ENCODE data around the gene BRD2. TPM values are rescaled to one million over a fixed set of nuclear protein-coding genes. Genes with fewer than 3 reads are reported as not detected.

Gene BRD2
- total RNA-seq, 1 experiment from 2014 or later, result 223 TPM

DNA sequence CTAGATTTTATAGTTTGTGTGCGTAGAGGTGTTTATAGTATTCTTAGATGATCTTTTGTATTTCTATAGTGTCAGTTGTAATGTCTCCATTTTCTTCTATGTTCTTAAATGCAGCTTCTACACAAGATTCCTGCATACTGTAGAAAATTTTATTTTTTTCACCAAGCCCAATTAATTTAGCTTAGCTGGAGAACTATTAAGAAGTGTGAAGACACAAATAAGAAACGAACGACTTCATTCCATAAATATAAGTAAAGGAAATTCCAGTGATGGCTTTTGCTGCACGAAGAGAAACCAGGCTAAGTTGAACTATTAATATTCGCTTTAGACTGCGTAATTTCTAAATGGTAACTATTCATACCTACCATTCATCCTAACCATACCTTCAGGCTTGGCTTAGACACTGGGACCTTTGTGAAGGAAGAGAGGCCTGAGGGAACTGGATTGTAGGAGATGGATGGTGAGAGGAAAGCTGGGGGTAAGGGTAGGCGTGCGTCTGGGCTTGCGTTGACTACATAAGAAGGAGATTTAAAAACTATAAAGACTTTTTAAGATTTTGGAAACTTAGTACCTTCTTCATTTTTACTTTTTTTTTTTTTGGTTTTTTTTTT lies 25.1 kb downstream of the BRD2 start:
- DNase-seq (ENCODE audit: low read depth), result no peak

DNA sequence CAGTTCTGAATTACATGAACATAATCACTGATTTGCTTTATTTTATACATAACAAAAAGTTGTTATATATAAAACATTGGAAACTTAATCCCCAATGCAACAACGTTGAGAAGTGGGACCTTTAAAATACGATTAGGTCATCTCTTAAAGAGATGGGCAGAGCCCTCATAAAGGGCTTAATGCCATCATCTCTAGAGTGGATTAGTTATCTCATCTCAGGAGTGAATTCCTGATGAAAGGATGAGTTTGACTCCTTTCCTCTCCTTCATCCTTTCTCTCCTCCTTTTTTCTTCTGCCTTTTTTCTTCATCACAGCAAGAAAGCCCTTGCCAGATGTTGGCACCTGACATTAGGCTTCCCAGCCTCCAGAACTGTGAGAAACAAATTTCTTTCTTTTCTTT lies 27.1 kb downstream of the BRD2 start:
- no peak for DNase-seq (ENCODE audit: low read depth)

DNA sequence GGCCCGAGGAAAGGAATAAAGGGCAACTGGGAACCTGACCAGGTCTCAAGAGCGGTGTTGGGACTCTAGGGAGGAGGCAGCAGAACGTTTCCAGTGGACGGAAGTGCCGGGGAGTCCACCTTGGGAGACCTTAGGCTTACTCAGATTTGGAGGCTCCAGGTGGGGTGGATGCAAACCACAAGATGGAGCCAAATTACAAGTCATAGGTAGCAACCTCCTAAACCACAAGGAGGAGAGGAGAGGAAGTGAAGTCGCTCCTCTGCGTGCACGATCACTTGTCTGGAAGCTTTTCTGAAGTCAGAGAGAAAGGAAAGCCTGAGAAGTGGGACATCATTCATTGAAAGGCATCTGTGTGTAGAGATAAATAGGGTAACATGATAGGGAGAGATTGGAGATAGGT lies 31.7 kb downstream of the BRD2 start:
- peak; percentile 44 for DNase-seq (ENCODE audit: low read depth)

DNA sequence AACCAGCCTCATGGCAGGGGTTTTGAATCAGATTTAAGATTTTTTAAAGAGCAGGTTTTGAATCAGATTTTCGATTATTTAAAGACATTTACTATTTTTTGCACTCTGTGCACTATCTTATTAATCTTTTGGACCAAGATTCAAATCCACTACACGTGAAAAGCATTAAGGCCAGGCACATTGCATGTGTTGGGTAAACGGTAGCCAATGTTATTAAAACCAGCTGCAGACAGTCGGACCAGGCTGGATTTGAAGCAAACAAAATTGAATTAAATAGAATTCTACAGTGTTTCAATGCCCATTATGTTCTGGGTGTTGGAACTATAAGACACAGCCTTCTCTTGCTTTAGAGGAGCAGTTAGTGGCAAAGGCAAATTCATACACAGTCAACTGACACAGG lies 33.3 kb downstream of the BRD2 start:
- DNase-seq (ENCODE audit: low read depth), result no peak

DNA sequence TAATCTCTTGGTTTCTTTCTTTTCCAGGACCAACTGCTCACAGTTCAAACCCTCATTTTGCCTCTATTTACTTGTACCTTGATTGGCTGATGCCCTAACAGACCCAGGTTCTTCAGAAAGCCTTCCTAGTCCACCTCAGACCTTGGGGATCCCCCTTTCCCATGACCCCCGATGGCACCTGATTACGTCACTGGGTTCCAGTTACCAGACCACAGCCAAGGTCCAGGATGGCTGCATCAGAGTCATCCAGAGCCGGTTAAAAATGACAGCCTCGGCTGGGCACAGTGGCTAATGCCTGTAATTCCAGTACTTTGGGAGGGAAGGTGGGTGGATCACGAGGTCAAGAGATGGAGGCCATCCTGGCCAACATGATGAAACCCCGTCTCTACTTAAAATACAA lies 36.5 kb downstream of the BRD2 start:
- DNase-seq (ENCODE audit: low read depth), result no peak

DNA sequence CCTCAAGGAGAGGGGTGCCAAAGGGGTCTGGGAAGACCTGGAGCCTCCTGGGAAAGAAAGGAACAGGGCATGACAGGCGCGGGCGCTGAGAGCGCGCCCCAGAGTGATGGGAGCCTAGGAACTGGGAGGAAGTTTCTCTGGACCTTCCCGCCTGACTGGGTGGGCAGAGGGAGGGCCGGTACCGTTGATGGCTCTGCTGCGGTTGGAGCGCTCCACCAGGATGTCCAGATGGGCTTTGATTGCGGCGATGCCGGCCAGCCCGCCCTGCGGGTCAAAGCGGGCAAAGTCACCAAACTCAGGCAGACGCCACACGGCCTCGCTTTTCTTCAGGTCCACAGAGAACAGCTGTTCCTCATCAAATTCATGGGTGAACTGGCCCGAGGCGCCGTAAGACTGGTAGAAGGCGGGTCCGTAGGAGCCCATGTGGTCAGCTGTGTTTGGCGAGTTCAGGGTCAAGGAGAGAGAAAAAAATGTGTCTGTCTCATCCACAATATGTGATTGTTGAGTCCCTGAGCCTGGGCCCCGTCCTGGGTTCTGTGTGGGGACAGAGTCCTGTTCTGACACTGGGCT lies 39.5 kb downstream of the BRD2 start:
- DNase-seq (ENCODE audit: low read depth), result no peak

DNA sequence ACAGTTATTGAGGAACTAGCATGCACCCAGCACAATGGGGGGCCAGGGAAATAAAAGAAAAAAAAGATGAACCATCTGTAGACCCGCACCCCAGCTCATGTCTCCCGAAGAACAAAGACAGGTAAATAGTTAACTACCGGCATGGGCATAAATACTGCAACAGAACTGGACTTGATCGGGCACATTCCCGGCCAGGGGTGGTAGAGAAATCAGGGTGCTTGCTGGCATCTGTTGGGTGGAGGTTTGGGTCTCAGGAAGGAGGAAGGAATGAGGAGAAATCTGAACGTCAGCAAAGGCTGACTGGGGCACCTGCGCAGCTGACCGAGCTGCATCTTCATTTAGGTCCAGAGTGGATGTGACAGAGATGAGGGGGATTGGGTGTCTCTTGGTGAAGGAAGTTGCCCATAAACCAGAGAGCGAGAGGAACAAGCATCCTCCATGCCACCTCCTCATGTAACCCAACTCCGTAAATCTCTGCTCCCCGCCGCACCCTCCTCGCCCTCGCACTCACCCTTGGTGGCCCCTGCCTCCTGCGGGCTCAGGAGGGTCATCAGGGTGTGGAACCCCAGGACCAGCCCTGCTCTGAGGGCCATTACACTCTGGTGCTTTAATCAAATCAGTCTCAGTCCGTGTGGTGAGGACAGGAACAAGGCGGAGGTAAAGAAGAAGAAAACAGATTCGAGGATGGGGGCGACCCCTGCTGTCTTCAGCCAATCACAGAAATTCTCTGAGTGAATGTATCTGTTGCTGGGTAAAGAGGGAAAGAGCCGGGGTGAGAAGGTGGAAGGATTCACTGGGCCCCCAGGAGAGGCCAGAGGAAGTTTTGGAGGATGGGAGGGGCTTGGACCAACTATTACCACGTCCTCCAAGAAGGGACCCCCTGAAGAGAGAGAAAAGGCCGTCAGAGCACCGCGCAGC lies 40.8 kb downstream of the BRD2 start, which contains the start of gene HLA-DOA:
HLA-DOA (minus strand) TSS at position 648 of the 918 bp plus-strand sequence.
- no peak for DNase-seq (ENCODE audit: low read depth)

DNA sequence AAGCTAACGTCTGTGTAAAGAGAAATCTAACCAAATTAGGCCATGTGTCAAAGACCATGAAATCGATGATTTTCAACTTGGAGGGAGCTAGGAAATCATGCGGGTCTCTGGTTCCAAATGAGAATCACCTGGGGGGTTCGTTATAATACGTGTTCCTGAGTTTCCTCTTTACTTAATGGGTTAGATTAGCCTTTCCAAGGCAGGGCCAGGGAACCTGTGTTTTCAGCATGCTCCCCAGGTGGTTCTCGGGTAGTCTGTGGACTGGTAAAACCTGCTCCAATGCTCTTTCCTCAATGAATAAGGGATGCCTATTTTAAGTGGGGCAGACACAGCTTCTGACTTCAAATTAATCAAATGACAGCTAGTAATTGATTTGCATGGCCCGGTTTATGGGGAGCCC lies 42.0 kb downstream of the BRD2 start:
- no peak for DNase-seq (ENCODE audit: low read depth)

DNA sequence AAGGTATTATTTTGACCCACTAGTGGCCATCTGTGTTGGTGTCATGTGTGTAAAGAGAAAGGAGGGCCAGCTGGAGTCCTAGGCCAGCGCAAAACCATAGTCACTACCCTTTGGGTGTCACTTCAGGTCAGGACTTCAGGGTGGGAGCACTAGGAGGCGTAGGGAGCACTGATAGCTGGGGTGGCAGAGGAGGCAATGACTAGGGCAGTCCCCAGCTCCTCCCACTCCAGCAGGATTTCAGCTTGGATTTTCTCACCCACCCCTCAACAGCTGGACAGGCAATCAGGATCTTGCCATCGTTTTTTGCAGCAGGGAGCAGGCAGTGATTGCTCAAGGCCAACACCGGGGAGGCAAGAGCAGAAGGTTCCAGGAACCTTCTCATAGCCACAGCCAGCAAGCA lies 45.2 kb downstream of the BRD2 start:
- no peak for DNase-seq (ENCODE audit: low read depth)

DNA sequence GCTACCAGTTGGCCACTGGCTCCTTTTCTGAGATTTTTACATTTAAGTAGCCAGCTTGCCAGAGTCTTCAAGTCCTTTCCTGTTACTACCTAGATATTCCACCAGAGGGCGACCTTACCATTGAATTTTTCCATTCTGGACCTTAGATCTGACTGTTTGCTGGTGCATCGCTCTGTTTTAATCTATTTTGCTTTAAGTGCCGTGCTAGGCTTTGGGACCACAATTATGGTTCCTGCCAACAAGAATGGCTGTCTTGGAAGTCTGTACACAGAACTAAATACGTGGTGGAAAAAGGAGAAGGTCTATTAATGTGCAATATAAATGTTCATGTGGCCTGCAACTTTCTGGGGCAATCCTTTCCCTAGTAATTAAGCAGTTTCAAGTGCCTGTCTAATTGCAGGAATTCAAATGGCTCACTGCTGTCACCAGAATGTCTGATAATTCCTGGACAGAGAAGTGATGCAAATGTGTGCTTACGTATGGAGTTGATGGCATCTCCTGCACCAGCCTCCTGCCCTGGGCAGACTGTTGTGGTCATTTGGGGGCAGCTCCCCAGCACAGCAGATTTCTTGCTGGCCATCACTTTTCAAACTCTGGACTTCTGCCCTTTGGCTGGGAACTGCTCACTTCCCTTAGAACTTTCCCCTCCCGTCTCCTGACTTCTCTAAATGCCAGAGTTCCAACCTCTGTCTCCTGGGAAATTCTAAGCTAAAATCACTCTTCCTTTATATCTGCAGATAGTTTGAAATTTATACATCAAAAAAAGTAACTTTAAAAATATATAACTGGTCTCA lies 46.6 kb downstream of the BRD2 start:
- DNase-seq (ENCODE audit: low read depth), result peak; percentile 81

DNA sequence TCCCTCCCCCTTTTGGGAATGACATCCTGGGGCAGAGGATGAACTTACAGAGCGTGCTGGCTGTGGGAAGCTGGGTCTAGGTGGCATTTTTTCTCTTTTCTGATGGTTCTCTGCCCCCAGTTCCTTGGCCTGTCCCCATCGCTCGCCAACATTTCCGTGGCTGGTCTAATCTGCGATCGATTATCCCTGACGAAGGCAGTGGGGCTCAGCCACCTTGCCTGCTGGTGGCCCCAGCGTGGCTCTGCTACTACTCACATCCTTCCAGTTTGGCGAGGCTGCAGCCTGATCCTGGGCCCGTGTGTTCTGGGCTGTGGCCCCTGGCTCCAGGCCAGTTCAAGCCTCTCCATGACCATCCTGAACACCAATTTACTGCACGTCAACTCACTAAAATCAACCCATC lies 47.4 kb downstream of the BRD2 start:
- DNase-seq (ENCODE audit: low read depth), result no peak

DNA sequence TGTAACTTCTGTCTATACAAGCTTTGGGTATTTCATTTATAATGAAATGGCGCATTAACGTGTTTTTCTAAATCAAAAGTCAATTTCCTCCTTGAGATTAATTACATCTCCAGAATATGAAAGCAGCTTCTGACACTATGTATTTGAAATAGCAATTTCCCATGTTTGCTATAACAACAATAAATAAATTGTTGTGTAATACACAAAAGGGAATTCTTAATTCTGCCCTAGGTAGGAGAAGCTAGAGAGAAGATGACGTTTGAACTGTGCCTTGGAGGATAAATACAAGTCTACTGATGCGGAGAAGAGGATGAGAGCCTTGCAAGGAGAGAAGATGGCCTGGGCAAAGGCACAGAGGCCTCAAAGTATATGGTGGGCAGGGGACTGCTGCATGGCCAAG lies 48.6 kb downstream of the BRD2 start:
- DNase-seq (ENCODE audit: low read depth), result no peak

DNA sequence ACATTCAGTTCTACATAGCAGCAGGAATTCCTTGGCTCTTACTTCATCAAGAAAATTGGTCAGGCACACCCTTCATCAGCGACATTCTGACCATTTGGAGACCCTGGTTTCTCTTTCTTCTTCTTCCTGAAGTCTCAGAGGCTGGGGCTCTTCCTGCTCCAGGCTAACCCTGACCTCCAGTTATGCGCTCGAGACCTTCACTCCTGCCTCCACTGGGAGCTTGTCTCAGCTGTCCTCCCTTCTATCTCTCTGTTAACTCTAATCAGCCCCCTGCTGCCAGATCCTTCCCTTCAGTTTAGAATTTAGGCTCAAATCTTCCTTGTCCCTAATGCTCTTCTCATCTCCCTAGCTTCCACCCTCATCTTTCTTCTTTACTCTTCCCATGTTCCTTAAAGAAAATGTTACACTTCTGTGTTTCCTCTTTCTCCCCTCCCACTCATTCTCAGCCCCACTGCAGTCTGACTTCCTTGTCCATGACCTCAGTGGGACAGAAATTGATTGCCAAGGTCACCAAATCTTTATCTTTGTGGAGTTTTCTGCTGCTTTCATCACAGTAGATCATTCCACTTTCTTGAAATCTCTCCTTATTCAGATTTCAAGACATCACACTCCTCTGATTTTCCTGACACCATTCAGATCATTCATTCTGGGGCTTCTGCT lies 49.4 kb downstream of the BRD2 start:
- no peak for DNase-seq (ENCODE audit: low read depth)

DNA sequence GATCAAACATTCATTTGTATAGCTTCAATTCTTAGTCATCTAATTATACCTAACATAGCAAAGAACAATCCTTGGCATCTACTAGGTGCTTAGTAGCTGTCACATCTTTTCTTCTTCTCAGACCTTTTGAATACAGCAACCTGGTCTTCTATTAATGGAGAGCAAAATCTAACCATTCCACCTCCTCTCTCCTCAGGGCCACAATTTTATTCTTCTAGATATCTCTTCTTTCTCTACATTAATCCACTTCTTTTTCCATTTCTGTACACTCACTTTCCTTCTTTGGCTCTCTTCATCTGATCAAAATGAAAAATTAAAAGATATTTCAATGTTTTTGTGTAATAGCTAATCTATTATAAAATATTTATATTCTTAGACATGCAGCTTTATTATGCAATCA lies 50.0 kb downstream of the BRD2 start:
- DNase-seq (ENCODE audit: low read depth), result no peak

DNA sequence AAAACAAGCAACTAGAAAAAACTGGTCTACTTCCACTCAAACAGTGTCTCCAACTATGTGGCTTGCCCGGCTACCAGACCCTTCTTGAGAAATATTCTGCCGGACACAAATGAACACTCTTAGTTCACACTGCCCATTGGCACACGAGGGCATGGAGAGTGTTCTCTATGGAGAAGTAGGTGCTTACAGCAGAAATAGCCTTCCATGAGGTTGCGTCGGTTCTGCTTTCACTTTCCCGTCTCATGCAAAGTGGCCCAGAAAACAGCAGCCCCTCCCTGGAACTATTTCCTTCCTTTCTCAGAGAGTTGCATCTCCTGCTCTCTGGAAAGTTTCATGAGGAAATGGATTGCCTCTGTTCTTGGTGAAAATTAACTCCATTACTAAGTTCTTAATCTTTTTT lies 50.5 kb downstream of the BRD2 start:
- DNase-seq (ENCODE audit: low read depth), result peak; percentile 20

DNA sequence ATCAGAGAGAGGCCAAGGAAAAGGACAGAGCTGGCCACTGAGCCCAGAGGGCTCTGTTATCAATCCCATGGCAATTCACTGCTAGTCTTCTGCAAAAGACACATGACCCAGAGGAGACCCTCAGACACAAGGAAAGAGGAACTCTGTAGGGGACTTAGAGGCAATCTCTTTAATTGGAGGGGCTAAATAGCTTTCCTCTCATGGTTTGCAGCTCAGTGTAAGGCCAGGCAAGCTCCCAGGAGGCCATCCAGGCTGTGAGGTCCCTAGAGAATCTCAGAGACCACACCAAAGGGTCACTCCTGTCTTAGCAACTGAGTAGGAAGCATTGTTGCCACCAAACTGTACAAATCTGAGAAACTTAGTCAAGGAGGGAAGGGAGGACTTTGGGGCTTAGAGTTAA lies 51.0 kb downstream of the BRD2 start:
- no peak for DNase-seq (ENCODE audit: low read depth)

DNA sequence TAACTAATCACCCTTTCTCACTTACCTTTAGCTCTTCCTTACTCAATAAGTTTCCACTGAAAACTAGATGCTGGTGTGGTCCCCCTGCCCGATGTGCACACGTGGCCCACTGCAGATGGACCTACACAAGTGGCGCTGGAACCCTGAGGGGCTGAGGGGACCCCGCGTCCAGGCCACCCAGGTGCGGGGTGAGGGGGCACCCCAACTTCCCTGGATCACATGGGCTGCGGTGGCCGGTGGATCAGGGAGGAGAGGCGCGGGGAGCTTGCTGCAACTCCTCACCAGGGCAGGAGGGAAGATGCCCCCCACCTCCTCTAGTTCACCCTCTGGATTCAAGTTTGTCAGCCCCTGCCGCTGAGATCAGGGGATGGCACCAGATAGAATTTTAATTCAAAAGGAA lies 53.5 kb downstream of the BRD2 start:
- DNase-seq (ENCODE audit: low read depth), result no peak

DNA sequence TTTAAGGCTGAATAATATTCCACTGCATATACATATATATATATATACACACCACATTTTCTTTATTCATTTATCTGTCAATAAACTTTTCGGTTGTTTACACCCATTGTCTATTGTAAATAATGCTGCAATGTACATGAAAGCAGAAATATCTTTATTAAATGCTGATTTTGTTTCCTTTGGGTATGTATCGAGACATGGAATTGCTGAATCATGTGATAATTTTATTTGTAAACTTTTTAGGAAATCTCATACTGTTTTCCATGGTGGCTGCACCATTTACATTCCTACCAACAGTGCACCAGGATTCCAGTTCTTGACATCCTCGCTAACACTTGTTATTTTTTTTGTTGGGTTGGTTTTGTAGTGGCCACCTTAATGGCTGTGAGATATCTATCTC lies 55.1 kb downstream of the BRD2 start:
- DNase-seq (ENCODE audit: low read depth), result no peak

DNA sequence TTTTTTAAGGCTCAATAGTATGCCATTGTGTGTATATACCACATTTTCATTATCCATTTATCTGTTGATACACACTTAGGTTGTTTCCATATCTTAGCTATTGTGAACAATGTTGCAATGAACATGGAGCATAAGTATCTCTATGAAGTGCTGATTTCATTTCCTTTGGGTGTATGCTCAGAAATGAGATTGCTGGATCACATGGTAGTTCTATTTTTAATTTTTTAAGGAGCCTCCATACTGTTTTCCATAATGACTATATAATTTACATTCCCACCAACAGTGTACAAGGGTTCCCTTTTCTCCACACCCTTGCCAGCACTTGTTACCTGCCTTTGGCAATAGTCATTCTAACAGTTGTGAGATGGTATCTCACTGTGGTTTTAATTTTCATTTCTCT lies 56.1 kb downstream of the BRD2 start:
- DNase-seq (ENCODE audit: low read depth), result no peak

DNA sequence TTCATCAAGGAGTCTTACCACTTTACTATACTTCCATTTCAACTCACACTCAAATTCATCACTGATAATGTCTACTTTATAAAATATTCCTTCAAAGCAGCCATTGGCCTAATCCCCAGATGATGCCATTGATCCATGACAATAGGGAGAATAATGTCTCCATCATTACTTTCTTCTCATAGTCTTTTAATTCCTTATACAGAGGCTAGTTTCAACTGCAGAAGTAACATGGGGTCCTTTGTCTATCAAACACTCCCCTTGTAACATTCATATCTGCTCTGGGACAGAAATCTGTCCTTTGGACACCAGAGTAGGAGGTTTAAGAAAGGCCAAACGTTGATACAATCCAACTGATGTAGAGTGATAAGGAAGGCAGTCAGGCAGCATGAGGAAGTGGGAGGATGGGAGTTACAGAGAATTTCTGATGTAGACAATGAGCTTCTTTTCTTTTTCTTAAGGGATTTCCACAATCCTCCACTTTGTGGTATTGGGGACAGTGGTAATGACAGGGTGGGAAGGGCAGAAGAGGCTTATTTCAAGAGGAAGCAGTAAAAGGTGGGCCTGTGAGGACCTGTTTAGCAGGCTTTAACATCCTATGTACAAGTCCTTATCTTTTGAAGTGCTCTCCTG lies 59.9 kb downstream of the BRD2 start:
- DNase-seq (ENCODE audit: low read depth), result no peak
